GM21447 (cell line): ENCODE results near the gene NCCRP1.

ENCODE experiments used
- ATAC-seq: cut with Tn5 transposase; IDR thresholded peaks from one replicate; pipeline ENCODE4 v1.9.1; 2021; ENCODE audit not compliant: unreplicated experiment

Gene NCCRP1

GRCh38 chr19:39196860-39197562 lies at the start of gene NCCRP1:
Gene NCCRP1 (plus strand): TSS chr19:39196964. CDS start chr19:39196983, 19 bp downstream.
- no peak for ATAC-seq

DNA sequence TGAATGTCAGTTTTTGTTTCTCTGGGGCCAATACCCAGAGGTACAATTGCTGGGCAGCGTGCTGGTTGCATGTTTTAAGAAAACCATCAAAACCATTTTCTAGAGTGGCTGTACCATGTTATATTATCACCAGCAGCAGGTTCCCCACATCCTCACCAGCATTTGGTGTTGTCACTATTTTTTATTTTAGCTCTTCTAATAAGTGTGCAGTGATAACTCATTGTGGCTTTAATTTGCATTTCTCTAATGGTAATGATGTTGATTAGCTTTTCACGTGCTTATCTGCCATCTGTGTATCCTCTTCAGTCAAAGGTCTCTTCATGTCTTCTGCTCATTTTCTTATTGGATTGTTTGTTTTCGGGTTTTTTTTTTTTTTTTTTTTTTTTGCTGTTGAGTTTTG lies 49.3 kb upstream of the NCCRP1 start:
- no peak for ATAC-seq

DNA sequence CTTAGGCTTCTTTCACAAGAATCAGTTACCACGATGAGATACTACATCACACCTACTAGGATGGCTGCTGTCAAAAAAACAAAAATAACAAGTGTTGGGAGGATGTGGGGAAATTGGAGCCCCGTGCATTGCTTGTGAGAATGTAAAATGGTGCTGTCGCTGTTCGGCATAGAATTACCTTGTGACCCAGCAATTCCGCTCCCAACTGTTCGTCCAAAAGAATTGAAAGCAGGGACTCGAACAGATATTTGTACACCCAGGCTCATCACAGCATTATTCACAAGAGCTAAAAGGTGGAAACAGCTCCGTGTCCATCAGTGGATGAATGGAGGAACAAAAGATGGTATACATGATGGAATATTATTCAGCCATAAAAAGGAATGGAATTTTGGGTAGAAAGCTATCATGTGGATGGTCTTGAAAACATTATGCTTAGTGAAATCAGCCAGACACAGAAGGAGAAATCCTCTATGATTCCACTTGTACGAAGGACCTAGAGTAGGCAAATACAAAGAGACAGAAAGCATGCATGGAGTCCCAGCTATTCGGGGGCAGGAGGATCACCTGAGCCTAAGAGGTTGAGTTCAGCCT lies 47.7 kb upstream of the NCCRP1 start:
- no peak for ATAC-seq

- ATAC-seq = no peak
Observed at GRCh38 chr19:39150235-39150634, 46.5 kb upstream of the NCCRP1 start.

- no peak for ATAC-seq
Observed at GRCh38 chr19:39150807-39151600, 45.8 kb upstream of the NCCRP1 start.

DNA sequence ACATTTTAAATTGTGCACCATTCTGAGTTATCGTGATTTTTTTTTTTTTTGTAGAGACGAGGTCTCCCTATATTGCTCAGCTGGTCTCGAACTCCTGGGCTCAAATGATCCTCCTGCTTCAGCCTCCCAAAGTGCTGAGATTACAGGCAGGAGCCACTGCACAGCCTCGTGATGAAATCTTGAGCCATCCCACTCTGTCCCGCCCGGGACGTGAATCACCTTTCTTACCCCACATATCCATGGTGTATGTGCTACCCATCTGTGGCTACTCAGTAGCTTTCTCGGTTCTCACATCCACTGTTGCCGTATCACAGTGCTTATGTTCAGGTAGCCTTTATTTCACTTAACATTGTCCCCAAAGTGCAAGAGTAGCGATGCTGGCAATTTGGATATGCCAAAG lies 44.7 kb upstream of the NCCRP1 start:
- no peak for ATAC-seq

- no peak for ATAC-seq
Observed at GRCh38 chr19:39154100-39154628, 42.6 kb upstream of the NCCRP1 start.

GRCh38 chr19:39154629-39155100 lies 42.1 kb upstream of the NCCRP1 start:
- ATAC-seq = no peak

- ATAC-seq = no peak
Observed at GRCh38 chr19:39155114-39155700, 41.6 kb upstream of the NCCRP1 start.

- ATAC-seq = no peak
Observed at GRCh38 chr19:39155741-39156140, 41.0 kb upstream of the NCCRP1 start.

DNA sequence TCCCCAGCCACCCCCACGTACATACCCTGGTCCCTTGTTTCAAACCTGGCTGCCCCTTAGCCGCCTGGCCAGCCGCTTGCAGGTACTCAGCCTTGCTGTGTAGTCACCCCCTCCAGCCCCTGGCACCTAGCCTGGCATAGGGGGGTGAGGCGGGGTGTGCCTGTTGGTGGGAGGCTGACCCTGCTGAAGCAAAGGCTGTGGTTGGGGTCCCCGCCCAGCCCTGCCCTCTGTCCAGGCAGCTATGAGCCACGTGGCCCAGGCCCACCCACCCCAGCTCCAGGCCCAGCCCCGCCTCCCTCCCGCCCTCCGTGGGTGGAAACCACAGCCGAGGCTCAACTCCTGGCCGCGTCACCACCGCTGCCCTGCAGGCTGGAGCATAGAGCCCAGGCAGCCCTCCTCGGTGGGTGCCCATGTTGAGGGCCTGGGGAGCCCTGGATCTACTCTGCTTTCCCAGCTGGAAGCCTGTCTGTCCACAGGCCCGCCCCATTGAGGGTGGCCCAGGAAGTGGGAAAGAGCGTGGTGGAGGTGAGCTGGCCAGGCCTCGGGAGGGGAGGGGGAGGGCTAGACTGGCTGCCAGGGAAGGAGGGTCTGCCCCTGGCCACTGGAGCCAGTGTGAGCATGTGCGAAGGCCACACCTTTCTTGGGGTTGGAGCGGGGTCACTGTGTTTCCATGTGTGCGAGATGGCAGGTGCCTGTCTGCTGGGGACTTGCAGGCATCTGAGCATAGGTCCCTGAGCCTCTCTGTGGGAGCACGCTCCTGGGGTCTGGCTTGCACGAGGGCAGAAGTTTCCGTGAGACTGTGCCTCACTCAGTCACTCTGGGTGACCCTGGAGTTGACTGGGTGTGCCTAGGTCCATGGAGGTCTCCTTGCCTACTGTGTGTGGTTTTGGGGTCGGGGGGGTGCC lies 40.2 kb upstream of the NCCRP1 start:
- ATAC-seq = no peak

DNA sequence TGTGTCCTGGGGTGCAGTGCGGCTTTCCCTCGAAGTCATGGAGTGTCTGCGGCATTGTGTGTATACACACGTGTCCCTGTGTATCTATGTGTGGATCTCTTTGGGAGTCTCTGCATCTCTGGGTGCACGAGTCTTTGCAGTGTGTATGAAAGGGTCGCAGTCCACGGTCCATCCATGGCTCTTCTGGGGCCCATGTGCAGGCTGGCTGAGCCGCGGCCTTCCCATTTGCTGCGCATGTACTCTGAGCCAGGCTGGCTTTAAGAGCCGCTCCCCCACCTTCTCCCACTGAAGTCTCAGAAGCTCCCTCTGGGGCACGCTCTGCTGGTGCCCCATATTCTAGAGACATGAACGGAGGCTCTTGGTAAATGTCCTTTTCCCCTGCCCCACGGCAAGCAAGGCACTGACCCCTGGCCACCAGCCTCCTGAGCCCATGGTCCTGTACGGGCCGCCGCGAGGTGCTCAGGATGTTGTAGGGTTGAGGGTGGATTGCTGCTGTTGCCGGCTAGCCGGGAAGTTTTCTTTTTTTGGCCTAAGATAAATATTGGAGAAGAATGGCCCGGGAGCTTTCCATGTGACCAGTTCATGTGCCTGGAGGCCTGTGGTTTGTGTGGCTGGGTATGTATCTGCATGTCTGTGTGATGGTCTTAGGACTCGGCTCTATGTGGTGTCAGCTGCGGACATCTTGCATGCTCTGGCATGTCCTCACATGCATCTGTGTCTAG lies 39.3 kb upstream of the NCCRP1 start:
- ATAC-seq = no peak

DNA sequence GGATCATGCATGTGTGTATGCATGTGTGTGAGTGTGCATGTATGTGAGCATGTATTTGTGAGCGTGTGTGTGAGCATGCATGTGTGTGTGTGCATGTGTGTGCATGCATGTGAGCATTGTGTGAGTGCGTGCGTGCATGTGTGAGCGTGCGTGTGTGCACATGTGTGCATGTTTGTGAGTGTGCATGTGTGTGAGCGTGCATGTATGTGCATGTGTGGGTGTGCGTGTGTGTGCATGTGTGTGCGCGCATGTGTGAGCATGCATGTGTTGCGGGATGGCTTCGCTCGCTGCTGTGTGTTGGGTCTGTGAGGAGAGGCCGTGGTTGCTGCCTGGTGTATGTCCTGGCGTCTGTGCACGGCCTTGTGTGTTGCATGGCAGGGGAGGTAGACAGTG lies 38.8 kb upstream of the NCCRP1 start:
- ATAC-seq = no peak

GRCh38 chr19:39158646-39159260 lies 38.0 kb upstream of the NCCRP1 start:
- no peak for ATAC-seq

- ATAC-seq = no peak
Observed at GRCh38 chr19:39160523-39160861, 36.3 kb upstream of the NCCRP1 start.

- ATAC-seq = no peak
Observed at GRCh38 chr19:39160889-39161672, 35.7 kb upstream of the NCCRP1 start.

DNA sequence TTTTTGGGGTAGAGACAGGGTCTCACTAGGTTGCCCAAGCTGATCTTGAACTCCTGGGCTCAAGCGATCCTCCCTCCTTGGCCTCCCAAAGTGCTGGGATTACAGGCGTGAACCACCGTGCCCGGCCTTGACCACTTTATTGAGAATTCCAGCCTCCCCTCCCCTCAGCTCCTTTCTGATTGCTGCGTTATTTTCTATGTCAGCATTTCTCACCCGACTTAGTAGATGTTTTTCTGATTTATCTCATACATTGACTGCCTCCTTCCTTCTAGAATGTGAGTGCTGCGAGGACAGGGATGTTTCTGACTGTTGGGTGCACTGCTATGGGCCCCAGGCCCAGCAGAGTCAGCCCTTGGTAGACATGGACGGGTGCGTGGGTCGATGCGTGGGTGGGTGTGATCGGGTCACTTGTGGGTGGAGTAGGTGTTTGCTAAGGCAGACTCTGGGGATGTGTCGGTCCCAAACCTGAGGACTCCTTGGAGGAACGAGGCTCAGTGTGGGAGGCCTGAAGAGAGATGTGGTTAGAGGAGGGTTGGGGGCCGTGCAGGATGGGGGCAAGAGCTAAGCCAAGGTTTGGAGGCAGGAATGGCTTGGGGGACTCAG lies 34.2 kb upstream of the NCCRP1 start:
- ATAC-seq = no peak

DNA sequence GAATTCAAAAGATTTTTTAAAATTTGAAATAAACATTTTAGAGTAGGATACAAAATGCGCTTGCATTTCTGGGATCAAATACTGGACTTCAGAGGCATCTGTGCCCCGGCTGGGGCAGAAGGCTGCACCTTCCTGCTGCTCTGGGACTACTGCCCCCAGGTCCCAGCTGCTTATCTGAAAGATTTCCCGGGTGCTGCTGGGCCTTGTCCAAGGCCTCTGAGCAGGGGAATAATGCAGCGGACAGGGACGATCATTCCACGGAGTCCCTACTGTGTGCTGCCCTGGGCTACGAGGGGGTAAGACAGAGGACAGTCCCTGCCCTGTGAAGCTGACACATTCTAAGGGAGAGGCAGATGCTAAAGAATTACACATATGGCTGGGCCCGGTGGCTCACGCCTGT lies 33.1 kb upstream of the NCCRP1 start:
- no peak for ATAC-seq
